Measurements from ENCODE around the gene EFNA2.

Gene EFNA2

GRCh38 chr19:1252821-1253513, 32.7 kb upstream of the EFNA2 start:
- no peaks in the 10 kb centered on the region for H3K9me3 ChIP-seq (replicated peaks in 1 of 2; ENCODE audit: control insufficient read depth in 2 of 2, insufficient read depth in 1 of 2, low read depth in 1 of 2, low read length in 2 of 2)
- no peak overlapping the region for H2BK12ac ChIP-seq (ENCODE audit: low read length)
- H3K27me3 ChIP-seq (ENCODE audit: control insufficient read depth in 3 of 3, insufficient read depth in 3 of 3, low read depth in 1 of 3, low read length in 3 of 3) = no peaks in the 10 kb centered on the region
- no peak overlapping the region for H2BK5ac ChIP-seq (ENCODE audit: low read length)
- no peak overlapping the region for H3K4ac ChIP-seq (ENCODE audit: low read length)
- peak overlapping the region; percentile 61 to 98 for H3K4me3 ChIP-seq (ENCODE audit: low read length in 2 of 2)
- WGBS, 2 donors (ENCODE audit: extremely low coverage in 2 of 2, insufficient read length in 2 of 2, insufficient replicate concordance in 1 of 2) = no CpG with 5 or more reads among the region's 26 CpGs
- no peak overlapping the region for H2AFZ ChIP-seq (ENCODE audit: low read length)
- peak overlapping the region; percentile 31 for H3K23ac ChIP-seq (ENCODE audit: low read depth, low read length, poor library complexity)
- no peak overlapping the region for H4K91ac ChIP-seq (ENCODE audit: low read depth, low read length, poor library complexity)
- peak overlapping the region; percentile 85 for H3K18ac ChIP-seq (ENCODE audit: low read length)
- H3K79me1 ChIP-seq (ENCODE audit: low read depth, low read length) = peaks cover 29% of the 10 kb centered on the region
- no peak overlapping the region for H2BK15ac ChIP-seq (ENCODE audit: low read length)
- H3K4me2 ChIP-seq (ENCODE audit: insufficient read depth, low read length, poor library complexity, severe bottlenecking) = peak overlapping the region; percentile 87
- no peak overlapping the region for H3K9ac ChIP-seq (ENCODE audit: low read depth, low read length, poor library complexity)
- no peak overlapping the region for H3K14ac ChIP-seq (ENCODE audit: low read length)
- no peak for DNase-seq (ENCODE audit: low spot score)
- H4K8ac ChIP-seq (ENCODE audit: low read depth, low read length) = no peak overlapping the region
- peak overlapping the region; percentile 49 for H3K27ac ChIP-seq (replicated peaks; ENCODE audit: low read length)
- no peak overlapping the region for H2BK120ac ChIP-seq (ENCODE audit: low read depth, low read length)
- H2AK5ac ChIP-seq (ENCODE audit: low read depth, low read length) = peak overlapping the region; percentile 37
- peaks cover 8 to 27% of the 10 kb centered on the region in 2 donors for H3K4me1 ChIP-seq (ENCODE audit: control insufficient read depth in 2 of 2, insufficient read depth in 1 of 2, low read depth in 1 of 2, low read length in 2 of 2)
- H3K36me3 ChIP-seq (replicated peaks in 1 of 2; ENCODE audit: control insufficient read depth in 2 of 2, insufficient read depth in 2 of 2, low read length in 2 of 2) = peaks cover 52 to 67% of the 10 kb centered on the region in 2 donors

GRCh38 chr19:1253514-1254080, 32.1 kb upstream of the EFNA2 start:
- Histone ChIP-seq H3K14ac (ENCODE audit: low read length) (no peak overlapping the region), H3K9me3 (replicated peaks in 1 of 2; ENCODE audit: control insufficient read depth in 2 of 2, insufficient read depth in 1 of 2, low read depth in 1 of 2, low read length in 2 of 2) (no peaks in the 10 kb centered on the region), H3K79me1 (ENCODE audit: low read depth, low read length) (peaks cover 29% of the 10 kb centered on the region), H4K8ac (ENCODE audit: low read depth, low read length) (no peak overlapping the region), H4K91ac (ENCODE audit: low read depth, low read length, poor library complexity) (no peak overlapping the region), H3K36me3 (replicated peaks in 1 of 2; ENCODE audit: control insufficient read depth in 2 of 2, insufficient read depth in 2 of 2, low read length in 2 of 2) (peaks cover 52 to 73% of the 10 kb centered on the region in 2 donors), H3K23ac (ENCODE audit: low read depth, low read length, poor library complexity) (peak overlapping the region; percentile 31), H2AK5ac (ENCODE audit: low read depth, low read length) (no peak overlapping the region), H3K27me3 (ENCODE audit: control insufficient read depth in 3 of 3, insufficient read depth in 3 of 3, low read depth in 1 of 3, low read length in 3 of 3) (no peaks in the 10 kb centered on the region), H2BK5ac (ENCODE audit: low read length) (no peak overlapping the region), H2AFZ (ENCODE audit: low read length) (no peak overlapping the region), H2BK15ac (ENCODE audit: low read length) (no peak overlapping the region), H3K4ac (ENCODE audit: low read length) (no peak overlapping the region), H3K18ac (ENCODE audit: low read length) (peak overlapping the region; percentile 85), H3K27ac (replicated peaks; ENCODE audit: low read length) (peak overlapping the region; percentile 8), H3K4me3 (ENCODE audit: low read length in 2 of 2) (peak overlapping the region in 1 of 2 donors; percentile 9), H2BK12ac (ENCODE audit: low read length) (no peak overlapping the region), H2BK120ac (ENCODE audit: low read depth, low read length) (no peak overlapping the region), H3K4me2 (ENCODE audit: insufficient read depth, low read length, poor library complexity, severe bottlenecking) (no peak overlapping the region), H3K9ac (ENCODE audit: low read depth, low read length, poor library complexity) (peak overlapping the region; percentile 60), H3K4me1 (ENCODE audit: control insufficient read depth in 2 of 2, insufficient read depth in 1 of 2, low read depth in 1 of 2, low read length in 2 of 2) (peaks cover 7 to 31% of the 10 kb centered on the region in 2 donors)
- no peak for DNase-seq (ENCODE audit: low spot score)
- WGBS, 2 donors (ENCODE audit: extremely low coverage in 2 of 2, insufficient read length in 2 of 2, insufficient replicate concordance in 1 of 2) = no CpG with 5 or more reads among the region's 23 CpGs

- Histone ChIP-seq H4K8ac (ENCODE audit: low read depth, low read length) (no peak overlapping the region), H2BK15ac (ENCODE audit: low read length) (no peak overlapping the region), H3K4me2 (ENCODE audit: insufficient read depth, low read length, poor library complexity, severe bottlenecking) (no peak overlapping the region), H3K23ac (ENCODE audit: low read depth, low read length, poor library complexity) (peak overlapping the region; percentile 27), H3K14ac (ENCODE audit: low read length) (no peak overlapping the region), H3K4me1 (ENCODE audit: control insufficient read depth in 2 of 2, insufficient read depth in 1 of 2, low read depth in 1 of 2, low read length in 2 of 2) (peaks cover 7 to 36% of the 10 kb centered on the region in 2 donors), H3K27me3 (ENCODE audit: control insufficient read depth in 3 of 3, insufficient read depth in 3 of 3, low read depth in 1 of 3, low read length in 3 of 3) (no peaks in the 10 kb centered on the region), H2AFZ (ENCODE audit: low read length) (no peak overlapping the region), H3K27ac (replicated peaks; ENCODE audit: low read length) (no peak overlapping the region), H3K79me1 (ENCODE audit: low read depth, low read length) (peaks cover 29% of the 10 kb centered on the region), H3K9ac (ENCODE audit: low read depth, low read length, poor library complexity) (peak overlapping the region; percentile 64), H3K36me3 (replicated peaks in 1 of 2; ENCODE audit: control insufficient read depth in 2 of 2, insufficient read depth in 2 of 2, low read length in 2 of 2) (peaks cover 52 to 79% of the 10 kb centered on the region in 2 donors), H2AK5ac (ENCODE audit: low read depth, low read length) (no peak overlapping the region), H4K91ac (ENCODE audit: low read depth, low read length, poor library complexity) (no peak overlapping the region), H3K9me3 (replicated peaks in 1 of 2; ENCODE audit: control insufficient read depth in 2 of 2, insufficient read depth in 1 of 2, low read depth in 1 of 2, low read length in 2 of 2) (no peaks in the 10 kb centered on the region), H3K18ac (ENCODE audit: low read length) (peak overlapping the region; percentile 85), H2BK5ac (ENCODE audit: low read length) (no peak overlapping the region), H2BK120ac (ENCODE audit: low read depth, low read length) (no peak overlapping the region), H3K4me3 (ENCODE audit: low read length in 2 of 2) (no peak overlapping the region), H2BK12ac (ENCODE audit: low read length) (no peak overlapping the region), H3K4ac (ENCODE audit: low read length) (no peak overlapping the region)
- no peak for DNase-seq (ENCODE audit: low spot score)
- no CpG with 5 or more reads among the region's 37 CpGs for WGBS, 2 donors (ENCODE audit: extremely low coverage in 2 of 2, insufficient read length in 2 of 2, insufficient replicate concordance in 1 of 2)
Observed at GRCh38 chr19:1254081-1254527, 31.6 kb upstream of the EFNA2 start.

- H2AK5ac ChIP-seq (ENCODE audit: low read depth, low read length) = no peak overlapping the region
- H3K79me1 ChIP-seq (ENCODE audit: low read depth, low read length) = peaks cover 29% of the 10 kb centered on the region
- no peak overlapping the region for H2BK15ac ChIP-seq (ENCODE audit: low read length)
- no peak overlapping the region for H2BK12ac ChIP-seq (ENCODE audit: low read length)
- H3K23ac ChIP-seq (ENCODE audit: low read depth, low read length, poor library complexity) = peak overlapping the region; percentile 91
- H3K4me2 ChIP-seq (ENCODE audit: insufficient read depth, low read length, poor library complexity, severe bottlenecking) = no peak overlapping the region
- DNase-seq (ENCODE audit: low spot score) = no peak
- H3K4me1 ChIP-seq (ENCODE audit: control insufficient read depth in 2 of 2, insufficient read depth in 1 of 2, low read depth in 1 of 2, low read length in 2 of 2) = peaks cover 13 to 41% of the 10 kb centered on the region in 2 donors
- no peak overlapping the region for H3K14ac ChIP-seq (ENCODE audit: low read length)
- peaks cover 52 to 82% of the 10 kb centered on the region in 2 donors for H3K36me3 ChIP-seq (replicated peaks in 1 of 2; ENCODE audit: control insufficient read depth in 2 of 2, insufficient read depth in 2 of 2, low read length in 2 of 2)
- H3K4ac ChIP-seq (ENCODE audit: low read length) = no peak overlapping the region
- H2BK5ac ChIP-seq (ENCODE audit: low read length) = no peak overlapping the region
- no peak overlapping the region for H4K91ac ChIP-seq (ENCODE audit: low read depth, low read length, poor library complexity)
- peak overlapping the region; percentile 24 for H3K27ac ChIP-seq (replicated peaks; ENCODE audit: low read length)
- peak overlapping the region; percentile 23 for H4K8ac ChIP-seq (ENCODE audit: low read depth, low read length)
- no peaks in the 10 kb centered on the region for H3K27me3 ChIP-seq (ENCODE audit: control insufficient read depth in 3 of 3, insufficient read depth in 3 of 3, low read depth in 1 of 3, low read length in 3 of 3)
- no CpG with 5 or more reads among the region's 20 CpGs for WGBS, 2 donors (ENCODE audit: extremely low coverage in 2 of 2, insufficient read length in 2 of 2, insufficient replicate concordance in 1 of 2)
- H3K9ac ChIP-seq (ENCODE audit: low read depth, low read length, poor library complexity) = peak overlapping the region; percentile 64
- no peak overlapping the region for H3K18ac ChIP-seq (ENCODE audit: low read length)
- no peak overlapping the region for H3K4me3 ChIP-seq (ENCODE audit: low read length in 2 of 2)
- H3K9me3 ChIP-seq (replicated peaks in 1 of 2; ENCODE audit: control insufficient read depth in 2 of 2, insufficient read depth in 1 of 2, low read depth in 1 of 2, low read length in 2 of 2) = no peaks in the 10 kb centered on the region
- no peak overlapping the region for H2AFZ ChIP-seq (ENCODE audit: low read length)
- H2BK120ac ChIP-seq (ENCODE audit: low read depth, low read length) = no peak overlapping the region
Observed at GRCh38 chr19:1254530-1255185, 31.0 kb upstream of the EFNA2 start.

Data from neuronal stem cell (in vitro differentiated cells).